SK-N-SH (cell line): Measurements from ENCODE around the gene NUPR2. TPM values are rescaled to one million over a fixed set of nuclear protein-coding genes. Genes with fewer than 3 reads are reported as not detected.

Experiments used
- CTCF ChIA-PET: fragments of 300-600, 350-600 bp; formaldehyde crosslinking; extraction: SDS; loops from one replicate; lab custom pipeline; 2021; lab: Yijun Ruan, JAX
- POLR2A ChIA-PET: fragments of 350-600 bp; sonication (Branson Sonifier 250); formaldehyde crosslinking; extraction: SDS; loops from one replicate; lab custom pipeline; 2020; ENCODE audit warnings: antibody characterized with exemption, inconsistent platforms; lab: Yijun Ruan, JAX
- DNase-seq: peaks from one replicate; pipeline ENCODE4 v3.0.0; 2012
- H2AFZ ChIP-seq: fragments of 200-600 bp; sonication (generic); 2 replicates; pipeline ENCODE4 v1.8.1; 2016; ENCODE audit warnings: antibody characterized with exemption, mild to moderate bottlenecking, low read depth
- H3F3A ChIP-seq: fragments of 200-600 bp; sonication (generic); replicated peaks from 2 replicates; pipeline ENCODE3; 2016; ENCODE audit warnings: antibody characterized with exemption, mild to moderate bottlenecking; ENCODE audit not compliant: insufficient read depth
- H3K27ac ChIP-seq, 2 experiments: fragments of 200-500 bp in 1 of 2; fragments of 200-600 bp in 1 of 2; sonication (Bioruptor generic) in 1 of 2; sonication (generic), shearing (Covaris generic) in 1 of 2; 2 replicates each; pipeline versions ENCODE4 v1.5.1 to v1.6.1; 2014 to 2016; ENCODE audit warnings: low read depth in 2 of 2, inconsistent platforms in 1 of 2, low read length in 1 of 2, mild to moderate bottlenecking in 1 of 2, mixed read lengths in 1 of 2
- H3K27me3 ChIP-seq: fragments of 200-600 bp; sonication (generic), shearing (Covaris generic); 2 replicates; pipeline ENCODE4 v1.6.1; 2016; ENCODE audit warnings: mixed run types; ENCODE audit not compliant: insufficient read depth
- H3K36me3 ChIP-seq, 2 experiments: fragments of 200-500 bp in 1 of 2; fragments of 200-600 bp in 1 of 2; sonication (Bioruptor generic) in 1 of 2; sonication (generic) in 1 of 2; replicated peaks in 1 of 2; 2 replicates each; pipeline versions ENCODE3 to v1.5.1; 2014 to 2016; ENCODE audit warnings: low read length in 1 of 2, mild to moderate bottlenecking in 1 of 2; ENCODE audit not compliant: insufficient read depth in 2 of 2, control insufficient read depth in 1 of 2
- H3K4me1 ChIP-seq, 2 experiments: fragments of 200-500 bp in 1 of 2; fragments of 200-600 bp in 1 of 2; sonication (Bioruptor generic) in 1 of 2; sonication (generic), shearing (Covaris generic) in 1 of 2; 2 replicates each; pipeline versions ENCODE4 v1.5.1 to v1.6.1; 2014 to 2016; ENCODE audit warnings: low read depth in 1 of 2, low read length in 1 of 2, mixed run types in 1 of 2; ENCODE audit not compliant: insufficient read depth in 2 of 2, control insufficient read depth in 1 of 2
- H3K4me2 ChIP-seq: fragments of 200-600 bp; sonication (generic), shearing (Covaris generic); 2 replicates; pipeline ENCODE4 v1.6.1; 2017; ENCODE audit warnings: mixed run types
- H3K4me3 ChIP-seq, 2 experiments: fragments of 200-500 bp in 1 of 2; fragments of 200-600 bp in 1 of 2; sonication (Bioruptor generic) in 1 of 2; sonication (generic), shearing (Covaris generic) in 1 of 2; 2 replicates each; pipeline versions ENCODE4 v1.5.1 to v1.8.1; 2014 to 2016; ENCODE audit warnings: low read depth in 2 of 2, inconsistent platforms in 1 of 2, low read length in 1 of 2, mild to moderate bottlenecking in 1 of 2, mixed read lengths in 1 of 2, moderate library complexity in 1 of 2
- H3K79me2 ChIP-seq: fragments of 200-600 bp; sonication (generic); 2 replicates; pipeline ENCODE4 v1.8.1; 2017; ENCODE audit warnings: mild to moderate bottlenecking; ENCODE audit not compliant: insufficient read depth
- H3K9ac ChIP-seq: fragments of 200-600 bp; sonication (generic); 2 replicates; pipeline ENCODE4 v1.6.1; 2017; ENCODE audit warnings: mixed run types
- H3K9me2 ChIP-seq: fragments of 200-600 bp; sonication (generic); 2 replicates; pipeline ENCODE4 v1.6.1; 2017; ENCODE audit warnings: mixed run types
- H3K9me3 ChIP-seq: fragments of 200-600 bp; sonication (generic); 2 replicates; pipeline ENCODE4 v1.6.1; 2017; ENCODE audit warnings: mixed run types, mild to moderate bottlenecking, moderate library complexity
- H4K20me1 ChIP-seq: fragments of 200-600 bp; sonication (generic); 2 replicates; pipeline ENCODE4 v1.6.1; 2017; ENCODE audit warnings: mild to moderate bottlenecking, mixed run types; ENCODE audit not compliant: insufficient read depth
- CHD2 ChIP-seq: fragments of 150-350 bp; IDR thresholded peaks from 2 replicates; pipeline ENCODE4 v1.6.1; 2018; ENCODE audit warnings: low read length; ENCODE audit not compliant: partially characterized antibody
- EP300 ChIP-seq, 2 experiments: IDR thresholded peaks; 2 replicates each; pipeline versions ENCODE4 v1.4.0 to v1.6.1; 2012; ENCODE audit warnings: borderline replicate concordance in 1 of 2, low read depth in 1 of 2, low read length in 1 of 2
- FOXJ3 ChIP-seq: sonication (generic); formaldehyde crosslinking; IDR thresholded peaks from 2 replicates; pipeline ENCODE4 v1.5.1; 2020; ENCODE audit warnings: mild to moderate bottlenecking, missing genetic modification reagents
- FOXM1 ChIP-seq: IDR thresholded peaks from 2 replicates; pipeline ENCODE4 v1.4.0; 2012; ENCODE audit warnings: low read depth, mild to moderate bottlenecking
- MAX ChIP-seq: IDR thresholded peaks from 2 replicates; pipeline ENCODE4 v1.4.0; 2012; ENCODE audit warnings: low read depth
- MEF2A ChIP-seq: IDR thresholded peaks from 2 replicates; pipeline ENCODE4 v1.4.0; 2012; ENCODE audit warnings: low read depth, borderline replicate concordance
- NFIC ChIP-seq: IDR thresholded peaks from 2 replicates; pipeline ENCODE4 v1.4.0; 2012; ENCODE audit warnings: borderline replicate concordance
- NRF1 ChIP-seq: IDR thresholded peaks from 2 replicates; pipeline ENCODE4 v1.6.1; 2012; ENCODE audit warnings: low read depth, mild to moderate bottlenecking, low read length
- POLR2AphosphoS5 ChIP-seq: IDR thresholded peaks from 2 replicates; pipeline ENCODE4 v1.6.1; 2012; ENCODE audit warnings: low read depth, low read length
- REST ChIP-seq: IDR thresholded peaks from 2 replicates; pipeline ENCODE4 v1.6.1; 2012; ENCODE audit warnings: mild to moderate bottlenecking, low read depth, low read length, moderate library complexity
- RFX5 ChIP-seq: IDR thresholded peaks from 2 replicates; pipeline ENCODE4 v1.6.1; 2012; ENCODE audit warnings: mild to moderate bottlenecking, improper control_type of control experiment, low read length
- RXRA ChIP-seq: IDR thresholded peaks from 2 replicates; pipeline ENCODE4 v1.4.0; 2012; ENCODE audit warnings: low read depth, mild to moderate bottlenecking, borderline replicate concordance
- SIN3A ChIP-seq: IDR thresholded peaks from 2 replicates; pipeline ENCODE4 v1.6.1; 2012; ENCODE audit warnings: low read depth, mild to moderate bottlenecking, low read length, moderate library complexity, borderline replicate concordance
- SMC3 ChIP-seq: IDR thresholded peaks from 2 replicates; pipeline ENCODE4 v1.6.1; 2012; ENCODE audit warnings: low read depth, low read length, improper control_type of control experiment
- TAF1 ChIP-seq: IDR thresholded peaks from 2 replicates; pipeline ENCODE4 v1.6.1; 2012; ENCODE audit warnings: low read depth, mild to moderate bottlenecking, low read length, moderate library complexity, borderline replicate concordance
- TCF12 ChIP-seq: IDR thresholded peaks from 2 replicates; pipeline ENCODE4 v1.4.0; 2012
- USF1 ChIP-seq: IDR thresholded peaks from 2 replicates; pipeline ENCODE4 v1.4.0; 2012; ENCODE audit warnings: low read depth, borderline replicate concordance
- YY1 ChIP-seq: IDR thresholded peaks from 2 replicates; pipeline ENCODE4 v1.4.0; 2012; ENCODE audit warnings: low read depth, mild to moderate bottlenecking
- ZBTB33 ChIP-seq: IDR thresholded peaks from 2 replicates; pipeline ENCODE4 v1.4.0; 2012; ENCODE audit warnings: low read depth, borderline replicate concordance
- WGBS: methylation state at CpG from one replicate; pipeline ENCODE4 v1.1.6; 2017; ENCODE audit warnings: low lambda C conversion rate; 5-methylcytosine and 5-hydroxymethylcytosine counted together
- polyA plus RNA-seq, 3 experiments: library from polyadenylated mRNA; depleted of rRNA; stranded (reverse); fragments of >200 nt; gene quantifications; 2 replicates each; pipeline ENCODE4 v1.2.3, GENCODE V29; 2012

The NUPR2 gene
- polyA plus RNA-seq, 1 of the 3 experiments (the other 2 are of a cell fraction) = not detected

GRCh38 chr7:56127241-56127975 lies 11.2 kb upstream of the NUPR2 start:
- H3F3A ChIP-seq = no peaks in the 10 kb centered on the region
- ChIA-PET CTCF (interaction anchor here (1.1 kb wide), 1 partner anchor 10 kb away, joined by 3 read pairs; no protein-coding TSS in a partner anchor), POLR2A (interaction anchor here (0.5 kb wide), 1 partner anchor 31 kb away, joined by 5 read pairs; no protein-coding TSS in a partner anchor)
- no peaks in the 10 kb centered on the region for H3K4me1 ChIP-seq
- H3K4me2 ChIP-seq = no peak overlapping the region
- no peaks in the 10 kb centered on the region for H3K36me3 ChIP-seq
- no peak for DNase-seq
- no peak overlapping the region for H2AFZ ChIP-seq
- WGBS = 11% methylated on average over 7 of the region's 7 CpGs
- H3K9me3 ChIP-seq = no peaks in the 10 kb centered on the region
- TF ChIP-seq REST = no peak
- TF ChIP-seq NFIC = no peak
- no peak for TF ChIP-seq POLR2AphosphoS5
- TF ChIP-seq FOXM1 = no peak
- no peak for TF ChIP-seq NRF1
- no peak for TF ChIP-seq FOXJ3 (CRISPR knock-in tag)
- no peak for TF ChIP-seq MAX
- no peak for TF ChIP-seq SIN3A
- TF ChIP-seq SMC3 = no peak
- no peak for TF ChIP-seq YY1
- no peak for TF ChIP-seq EP300 (IDR thresholded peaks at IDR 0.05; ENCODE audit: borderline replicate concordance in 1 of 2, low read depth in 1 of 2, low read length in 1 of 2)
- no peak for TF ChIP-seq TCF12
- TF ChIP-seq ZBTB33 = no peak
- TF ChIP-seq MEF2A = no peak
- TF ChIP-seq USF1 = no peak
- TF ChIP-seq TAF1 = no peak
- no peak for TF ChIP-seq RXRA
- no peak for TF ChIP-seq RFX5
- TF ChIP-seq CHD2 = no peak
- H3K27me3 ChIP-seq = no peaks in the 10 kb centered on the region; the same call in 1 of the 2 replicates
- H3K9ac ChIP-seq = no peak overlapping the region
- no peaks in the 10 kb centered on the region for H3K9me2 ChIP-seq
- no peaks in the 10 kb centered on the region for H3K79me2 ChIP-seq
- no peak overlapping the region for H3K27ac ChIP-seq
- H3K4me3 ChIP-seq = no peak overlapping the region
- H4K20me1 ChIP-seq = no peaks in the 10 kb centered on the region
